Liver (tissue), 9 donors: ENCODE measurements around the gene BPI. TPM values are rescaled to one million over a fixed set of nuclear protein-coding genes. Genes with fewer than 3 reads are reported as not detected.

ENCODE experiments used
- DNase-seq: peaks from one replicate; pipeline ENCODE4 v3.0.0-alpha.2; 2017; ENCODE audit warnings: low spot score
- H3K27ac ChIP-seq, 2 donors: one replicate each; pipeline ENCODE4 v1.7.0; 2013; ENCODE audit warnings: inconsistent platforms in 2 of 2, low read length in 2 of 2, control low read depth in 1 of 2, low read depth in 1 of 2, mild to moderate bottlenecking in 1 of 2
- H3K27me3 ChIP-seq, 4 donors: one replicate each; pipeline versions ENCODE4 v1.6.1 to v1.7.0; 2013; ENCODE audit warnings: low read length in 3 of 4, inconsistent platforms in 1 of 4, mild to moderate bottlenecking in 1 of 4, moderate library complexity in 1 of 4; ENCODE audit not compliant: control insufficient read depth in 4 of 4, insufficient read depth in 4 of 4
- H3K36me3 ChIP-seq, 4 donors: one replicate each; pipeline versions ENCODE4 v1.6.1 to v1.7.0; 2013; ENCODE audit warnings: low read length in 3 of 4, mild to moderate bottlenecking in 3 of 4, low read depth in 1 of 4, moderate library complexity in 1 of 4; ENCODE audit not compliant: control insufficient read depth in 4 of 4, insufficient read depth in 3 of 4
- H3K4me1 ChIP-seq, 4 donors: one replicate each; pipeline versions ENCODE4 v1.6.1 to v1.7.0; 2013; ENCODE audit warnings: low read length in 3 of 4, mild to moderate bottlenecking in 3 of 4, moderate library complexity in 1 of 4; ENCODE audit not compliant: control insufficient read depth in 4 of 4, insufficient read depth in 4 of 4
- H3K4me3 ChIP-seq, 3 donors: one replicate each; pipeline versions ENCODE4 v1.6.1 to v1.7.0; 2013; ENCODE audit warnings: low read length in 3 of 3, control low read depth in 1 of 3, low read depth in 1 of 3, mild to moderate bottlenecking in 1 of 3
- H3K9ac ChIP-seq, 2 donors: one replicate each; pipeline ENCODE4 v1.7.0; 2013; ENCODE audit warnings: low read length in 2 of 2, mild to moderate bottlenecking in 2 of 2, moderate library complexity in 2 of 2, control low read depth in 1 of 2, low read depth in 1 of 2
- H3K9me3 ChIP-seq, 4 donors: one replicate each; pipeline versions ENCODE4 v1.6.1 to v1.7.0; 2013; ENCODE audit warnings: low read length in 3 of 4; ENCODE audit not compliant: control insufficient read depth in 4 of 4
- ATF3 ChIP-seq: IDR thresholded peaks from 2 replicates; pipeline ENCODE4 v1.6.1; 2016; ENCODE audit warnings: antibody characterized with exemption
- CTCF ChIP-seq: fragments of 150-350 bp; IDR thresholded peaks from 2 replicates; pipeline ENCODE4 v1.5.1; 2017; ENCODE audit warnings: improper control_type of control experiment, low read depth, low read length; ENCODE audit not compliant: missing input control
- EGR1 ChIP-seq, 2 donors: IDR thresholded peaks; 2 replicates each; pipeline ENCODE4 v1.6.1; 2016 to 2018; ENCODE audit warnings: antibody characterized with exemption in 2 of 2, low read depth in 2 of 2
- FOXA1 ChIP-seq: IDR thresholded peaks from 2 replicates; pipeline ENCODE4 v1.6.1; 2016; ENCODE audit warnings: antibody characterized with exemption
- FOXA2 ChIP-seq: IDR thresholded peaks from 2 replicates; pipeline ENCODE4 v1.6.1; 2016; ENCODE audit warnings: antibody characterized with exemption
- HNF4A ChIP-seq, 2 donors: conservative IDR thresholded peaks; 2 replicates each; pipeline ENCODE4 v1.6.1; 2016; ENCODE audit warnings: antibody characterized with exemption in 2 of 2, mild to moderate bottlenecking in 2 of 2
- HNF4G ChIP-seq: IDR thresholded peaks from 2 replicates; pipeline ENCODE4 v1.6.1; 2016; ENCODE audit warnings: antibody characterized with exemption
- JUND ChIP-seq, 2 donors: IDR thresholded peaks; 2 replicates each; pipeline ENCODE4 v1.6.1; 2016; ENCODE audit warnings: antibody characterized with exemption in 2 of 2
- NR2F2 ChIP-seq: IDR thresholded peaks from 2 replicates; pipeline ENCODE4 v1.6.1; 2016; ENCODE audit warnings: antibody characterized with exemption
- RAD21 ChIP-seq, 2 donors: IDR thresholded peaks; 2 replicates each; pipeline ENCODE4 v1.6.1; 2016; ENCODE audit warnings: antibody characterized with exemption in 2 of 2, mild to moderate bottlenecking in 2 of 2
- REST ChIP-seq: IDR thresholded peaks from 2 replicates; pipeline ENCODE4 v1.6.1; 2016; ENCODE audit warnings: antibody characterized with exemption, mild to moderate bottlenecking
- RXRA ChIP-seq, 2 donors: IDR thresholded peaks; 2 replicates each; pipeline ENCODE4 v1.6.1; 2017 to 2018; ENCODE audit warnings: antibody characterized with exemption in 2 of 2, mild to moderate bottlenecking in 1 of 2
- SP1 ChIP-seq: IDR thresholded peaks from 2 replicates; pipeline ENCODE4 v1.6.1; 2018; ENCODE audit warnings: antibody characterized with exemption, mild to moderate bottlenecking
- YY1 ChIP-seq: IDR thresholded peaks from 2 replicates; pipeline ENCODE4 v1.6.1; 2016; ENCODE audit warnings: antibody characterized with exemption, mild to moderate bottlenecking
- WGBS: extraction: QIAGEN DNeasy Blood & Tissue Kit; methylation state at CpG from one replicate; pipeline ENCODE4 v1.1.7; 2013; 5-methylcytosine and 5-hydroxymethylcytosine counted together
- polyA plus RNA-seq, 2 donors: library from polyadenylated mRNA; stranded (reverse) in 1 of 2; unstranded in 1 of 2; fragments of 200-250 nt in 1 of 2; fragments of >200 nt in 1 of 2; fragmentation: Nextera tagmentation in 1 of 2; extraction: Ambion mirVana in 1 of 2; gene quantifications; one replicate each; pipeline versions ENCODE4 v1.2.1 to v1.2.3, GENCODE V29; 2013 to 2015
- total RNA-seq, 2 donors: library from RNA; depleted of rRNA; stranded (reverse); fragments of >200 nt; gene quantifications; one replicate each; pipeline ENCODE4 v1.2.3, GENCODE V29; 2014
- donor health status: healthy.
- donor health status: healthy.
- donor health status: healthy.
- donor health status: healthy.
- donor health status: healthy.

BPI gene
- total and polyA plus RNA-seq, 4 donors = 0.08 to 10.3 (median 0.37) TPM; not detected in 1

- no peak overlapping the region for H3K9ac ChIP-seq
- H3K4me1 ChIP-seq = peaks cover 3 to 59% (median 31%) of the 10 kb centered on the region in 4 donors
- no peaks in the 10 kb centered on the region for H3K9me3 ChIP-seq
- TF ChIP-seq SP1 = peak; percentile 24
- TF ChIP-seq NR2F2 = peak; percentile 95
- peak in 1 of 2 donors; percentile 5 for TF ChIP-seq RXRA (IDR thresholded peaks at IDR 0.05)
- TF ChIP-seq EGR1 (IDR thresholded peaks at IDR 0.05; ENCODE audit: low read depth in 2 of 2) = no peak
- TF ChIP-seq HNF4A (conservative IDR thresholded peaks at IDR 0.05) = peak; percentile 64 to 74
- peak overlapping the region; percentile 40 to 44 for H3K27ac ChIP-seq
- peaks cover 6 to 41% (median 19%) of the 10 kb centered on the region in 4 donors for H3K36me3 ChIP-seq
- 56% methylated on average over 15 of the region's 15 CpGs for WGBS
- no peak for DNase-seq
- H3K4me3 ChIP-seq = no peak overlapping the region
- H3K27me3 ChIP-seq = no peaks in the 10 kb centered on the region
Measured at GRCh38 chr20:38350879-38351775, 47.2 kb downstream of the BPI start.

- peaks cover 8 to 57% (median 28%) of the 10 kb centered on the region in 4 donors for H3K36me3 ChIP-seq
- H3K9me3 ChIP-seq = no peaks in the 10 kb centered on the region
- H3K4me1 ChIP-seq = peaks cover 4 to 70% (median 51%) of the 10 kb centered on the region in 4 donors
- WGBS = 27% methylated on average over 7 of the region's 7 CpGs
- DNase-seq = no peak
- peak overlapping the region in 1 of 2 donors; percentile 62 for H3K9ac ChIP-seq
- TF ChIP-seq ATF3 (no peak), HNF4G (no peak), EGR1 (IDR thresholded peaks at IDR 0.05; ENCODE audit: low read depth in 2 of 2) (no peak), RAD21 (IDR thresholded peaks at IDR 0.05) (no peak), REST (no peak), RXRA (IDR thresholded peaks at IDR 0.05) (no peak), JUND (IDR thresholded peaks at IDR 0.05) (no peak), NR2F2 (no peak), HNF4A (conservative IDR thresholded peaks at IDR 0.05) (no peak), SP1 (no peak), YY1 (no peak), FOXA2 (no peak)
- H3K27me3 ChIP-seq = no peaks in the 10 kb centered on the region
- H3K4me3 ChIP-seq = no peak overlapping the region
- H3K27ac ChIP-seq = peak overlapping the region in 1 of 2 donors; percentile 83
Measured at GRCh38 chr20:38353316-38353715, 49.4 kb downstream of the BPI start.

GRCh38 chr20:38354227-38354626 is 50.3 kb downstream of the BPI start:
- WGBS = 59% methylated on average over 10 of the region's 10 CpGs
- peaks cover 8 to 57% (median 29%) of the 10 kb centered on the region in 4 donors for H3K36me3 ChIP-seq
- H3K4me3 ChIP-seq = no peak overlapping the region
- H3K27ac ChIP-seq = peak overlapping the region; percentile 72 to 83
- no peaks in the 10 kb centered on the region for H3K9me3 ChIP-seq
- peaks cover 4 to 71% (median 51%) of the 10 kb centered on the region in 4 donors for H3K4me1 ChIP-seq
- no peaks in the 10 kb centered on the region for H3K27me3 ChIP-seq
- DNase-seq = no peak
- TF ChIP-seq FOXA1 (no peak), FOXA2 (no peak), RXRA (IDR thresholded peaks at IDR 0.05) (no peak), CTCF (no peak), SP1 (no peak)
- no peak overlapping the region for H3K9ac ChIP-seq
